Ammon's horn (tissue), 1 donor: Measurements from ENCODE around the gene SLC7A1.

Experiments
- DNase-seq: peaks from one replicate; pipeline ENCODE4 v3.0.0-alpha.2; 2016; ENCODE audit warnings: low spot score

Gene SLC7A1

GRCh38 chr13:29530901-29531300 lies 64.6 kb downstream of the SLC7A1 start:
- no peak for DNase-seq

- DNase-seq: no peak
Measured at GRCh38 chr13:29529754-29530153, 65.7 kb downstream of the SLC7A1 start.

GRCh38 chr13:29527916-29528315 lies 67.6 kb downstream of the SLC7A1 start:
- no peak for DNase-seq

GRCh38 chr13:29527511-29527910 lies 68.0 kb downstream of the SLC7A1 start:
- no peak for DNase-seq

- no peak for DNase-seq
Measured at GRCh38 chr13:29526741-29527140, 68.7 kb downstream of the SLC7A1 start.

GRCh38 chr13:29525757-29526156 lies 69.7 kb downstream of the SLC7A1 start:
- no peak for DNase-seq

- no peak for DNase-seq
Measured at GRCh38 chr13:29524641-29525040, 70.8 kb downstream of the SLC7A1 start.

- no peak for DNase-seq
Measured at GRCh38 chr13:29524176-29524575, 71.3 kb downstream of the SLC7A1 start.

GRCh38 chr13:29523199-29523961 lies 72.1 kb downstream of the SLC7A1 start:
- DNase-seq: no peak

- DNase-seq: no peak
Measured at GRCh38 chr13:29522044-29522685, 73.3 kb downstream of the SLC7A1 start.

- DNase-seq: no peak
Measured at GRCh38 chr13:29521336-29521735, 74.2 kb downstream of the SLC7A1 start.

- no peak for DNase-seq
Measured at GRCh38 chr13:29520671-29521070, 74.8 kb downstream of the SLC7A1 start.

GRCh38 chr13:29519921-29520320 lies 75.6 kb downstream of the SLC7A1 start:
- DNase-seq: no peak

- no peak for DNase-seq
Measured at GRCh38 chr13:29516880-29517279, 78.6 kb downstream of the SLC7A1 start.

- DNase-seq: no peak
Measured at GRCh38 chr13:29516012-29516411, 79.5 kb downstream of the SLC7A1 start.

- DNase-seq: no peak
Measured at GRCh38 chr13:29515372-29515771, 80.1 kb downstream of the SLC7A1 start.

GRCh38 chr13:29514720-29515310 lies 80.7 kb downstream of the SLC7A1 start:
- DNase-seq: no peak

- DNase-seq: no peak
Measured at GRCh38 chr13:29513981-29514719, 81.3 kb downstream of the SLC7A1 start.

- no peak for DNase-seq
Measured at GRCh38 chr13:29513002-29513980, 82.2 kb downstream of the SLC7A1 start.

GRCh38 chr13:29511980-29512379 lies 83.5 kb downstream of the SLC7A1 start:
- DNase-seq: no peak

- DNase-seq: no peak
Measured at GRCh38 chr13:29511106-29511796, 84.2 kb downstream of the SLC7A1 start.
